ENCODE results near the gene PAK6. TPM values are rescaled to one million over a fixed set of nuclear protein-coding genes. Genes with fewer than 3 reads are reported as not detected.

PAK6 gene
- total RNA-seq (2022; extraction: Qiagen RNA extraction): 0.15 to 0.39 TPM (median 0.22 TPM) in 5 replicates

GRCh38 chr15:40238532-40239403 lies at the start of gene PAK6:
TSS of gene PAK6 (plus strand) at chr15:40239063. CDS start at chr15:40264786, 25,723 bp downstream.

GRCh38 chr15:40282869-40283614 lies 44.2 kb downstream of the PAK6 start, which contains the start of gene ANKRD63:
TSS of gene ANKRD63 (minus strand) at chr15:40283064. CDS start at chr15:40282586, 478 bp downstream.

GRCh38 chr15:40307421-40308211 lies 68.8 kb downstream of the PAK6 start, which contains the start of gene PLCB2:
TSS of gene PLCB2 (minus strand) at chr15:40307935. CDS start at chr15:40307672, 263 bp downstream.

GRCh38 chr15:40323239-40323952 lies 84.5 kb downstream of the PAK6 start, which contains the start of gene INAFM2:
TSS of gene INAFM2 (plus strand) at chr15:40323692. CDS start at chr15:40324056, 364 bp downstream.

Other genes starting within 250 kb of the PAK6 start
- 240 to 290 TPM (median 256 TPM) in 5 replicates for gene SRP14, start 199.9 kb upstream of the PAK6 start, total RNA-seq (2022; extraction: Qiagen RNA extraction)
- gene BMF, start 130.2 kb upstream of the PAK6 start, total RNA-seq (2022; extraction: Qiagen RNA extraction): 1.1 to 1.7 TPM (median 1.5 TPM) in 5 replicates
- gene BUB1B, start 78.0 kb upstream of the PAK6 start, total RNA-seq (2022; extraction: Qiagen RNA extraction): 24.8 to 32.9 TPM (median 27.6 TPM) in 5 replicates
- gene ANKRD63, start 44.0 kb downstream of the PAK6 start, total RNA-seq (2022; extraction: Qiagen RNA extraction): 0.15 to 0.54 TPM (median 0.29 TPM) in 5 replicates
- 0.44 to 0.79 TPM (median 0.59 TPM) in 5 replicates for gene PLCB2, start 68.9 kb downstream of the PAK6 start, total RNA-seq (2022; extraction: Qiagen RNA extraction)
- 5.0 to 5.8 TPM (median 5.6 TPM) in 5 replicates for gene INAFM2, start 84.6 kb downstream of the PAK6 start, total RNA-seq (2022; extraction: Qiagen RNA extraction)
- 13.3 to 20.8 TPM (median 19.6 TPM) in 5 replicates for gene CCDC9B, start 101.9 kb downstream of the PAK6 start, total RNA-seq (2022; extraction: Qiagen RNA extraction)
- not detected in 5 replicates for gene PHGR1, start 112.0 kb downstream of the PAK6 start, total RNA-seq (2022; extraction: Qiagen RNA extraction)
- 1.1 to 1.9 TPM (median 1.7 TPM) in 5 replicates for gene DISP2, start 119.2 kb downstream of the PAK6 start, total RNA-seq (2022; extraction: Qiagen RNA extraction)
- 39.2 to 53.2 TPM (median 44.9 TPM) in 5 replicates for gene KNSTRN, start 143.7 kb downstream of the PAK6 start, total RNA-seq (2022; extraction: Qiagen RNA extraction)
- 11.1 to 14.0 TPM (median 13.1 TPM) in 5 replicates for gene IVD, start 166.7 kb downstream of the PAK6 start, total RNA-seq (2022; extraction: Qiagen RNA extraction)
- 9.4 to 13.3 TPM (median 11.8 TPM) in 5 replicates for gene BAHD1, start 201.9 kb downstream of the PAK6 start, total RNA-seq (2022; extraction: Qiagen RNA extraction)
- 13.4 to 21.6 TPM (median 19.7 TPM) in 5 replicates for gene CHST14, start 231.9 kb downstream of the PAK6 start, total RNA-seq (2022; extraction: Qiagen RNA extraction)

Measured in A549 treated with CORT108297 at 1 μM for 4 hours (cell line).